Stimulated activated CD8-positive, alpha-beta memory T cell treated with anti-CD3 and anti-CD28 coated beads, Interleukin-7, amount 100 ng/mL, for 48 hours (primary cell): Measurements from ENCODE around the gene GIMD1.
A peak's percentile ranks its signal among the peaks of the same experiment; 100 is the strongest.

Source experiments
- DNase-seq, 2 donors: peaks; one replicate each; pipeline ENCODE4 v3.0.0-alpha.2; 2020; ENCODE audit warnings: low read depth in 1 of 2; ENCODE audit errors: extremely low read depth in 1 of 2

Gene GIMD1

DNA sequence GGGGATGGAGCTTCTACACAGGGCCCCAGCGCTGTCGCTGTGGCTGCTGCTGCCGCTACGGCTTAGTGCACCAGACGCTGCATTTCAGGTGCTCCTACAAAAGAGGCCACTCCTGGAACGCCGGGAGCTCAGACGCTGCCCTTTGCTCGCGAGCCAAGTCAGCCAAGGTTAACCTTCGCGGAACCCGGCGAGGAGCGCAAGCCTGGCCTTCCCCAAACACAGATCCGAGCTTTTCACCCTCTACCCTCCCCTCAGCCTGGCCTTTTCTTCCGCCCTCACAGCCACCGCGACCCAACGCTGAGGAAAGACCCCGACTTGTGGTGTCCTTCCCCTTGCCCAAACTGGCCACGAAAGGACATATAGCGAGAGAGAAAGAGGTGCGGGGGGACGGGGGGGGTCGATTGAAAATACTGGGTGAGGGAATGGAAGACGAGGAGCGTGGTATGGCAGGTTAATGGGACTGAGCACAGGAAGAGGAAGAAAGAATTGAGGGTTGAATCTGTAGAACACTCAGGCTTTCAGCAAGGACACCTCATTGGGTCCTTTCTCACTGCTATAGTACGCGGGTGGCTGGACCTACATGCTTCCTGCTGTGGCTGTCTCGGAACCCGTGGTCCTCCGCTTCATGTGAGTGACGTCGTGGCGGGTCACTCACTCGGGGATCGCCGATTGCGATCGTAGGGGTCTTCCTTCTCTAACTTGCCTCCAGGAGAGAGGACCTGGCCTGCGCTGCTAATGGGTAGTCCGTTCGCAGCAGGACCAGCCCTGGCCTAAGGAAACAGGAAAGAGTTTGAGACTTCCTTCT lies 52.4 kb downstream of the GIMD1 start, which contains the start of the genes AIMP1 and TBCK:
AIMP1 (plus strand) TSS at position 583 of the 805 bp plus-strand sequence. CDS start 8,460 bp downstream, outside the sequence.
TBCK (minus strand) TSS at position 242 of the 805 bp plus-strand sequence. CDS start 7,249 bp downstream, outside the sequence.
- peak; percentile 56 to 82 for DNase-seq

GRCh38 chr4:106315476-106315967 lies 53.1 kb downstream of the GIMD1 start:
- peak in 1 of 2 donors; percentile 21 for DNase-seq

GRCh38 chr4:106314960-106315359 lies 53.6 kb downstream of the GIMD1 start:
- DNase-seq = no peak

- no peak for DNase-seq
Measured at GRCh38 chr4:106312997-106313522, 55.5 kb downstream of the GIMD1 start.

DNA sequence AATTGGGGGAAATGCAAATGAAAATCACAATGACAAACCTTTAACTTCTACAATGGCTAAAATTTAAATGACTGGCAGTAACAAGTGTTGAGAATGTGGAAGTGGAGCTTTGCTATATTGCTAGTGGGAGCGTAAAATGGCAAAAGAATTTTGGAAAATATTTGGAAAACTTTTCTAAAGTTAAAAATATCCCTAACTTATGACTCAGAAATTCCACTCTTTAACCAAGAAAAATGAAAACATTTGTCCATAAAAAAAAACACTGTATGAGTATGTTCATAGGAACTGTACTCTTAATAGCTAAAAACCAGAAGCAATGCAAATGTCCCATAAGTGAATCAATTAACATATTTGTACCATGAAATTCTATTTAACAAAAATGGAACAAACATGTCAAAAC lies 56.2 kb downstream of the GIMD1 start:
- DNase-seq = no peak
